Osteocyte (in vitro differentiated cells): ENCODE results near the gene TTLL8. TPM values are rescaled to one million over a fixed set of nuclear protein-coding genes. Genes with fewer than 3 reads are reported as not detected.

Source experiments
- DNase-seq: peaks from one replicate; pipeline ENCODE4 v3.0.0; 2021; ENCODE audit warnings: mixed read lengths; ENCODE audit not compliant: unreplicated experiment; ENCODE audit errors: extremely low spot score
- H3K27ac Mint-ChIP-seq: one replicate; pipeline ENCODE4 v1.8.0; 2021; ENCODE audit warnings: mild to moderate bottlenecking, mixed read lengths; ENCODE audit not compliant: unreplicated experiment
- H3K27me3 Mint-ChIP-seq: one replicate; pipeline ENCODE4 v1.8.0; 2021; ENCODE audit warnings: mixed read lengths; ENCODE audit not compliant: unreplicated experiment
- H3K36me3 Mint-ChIP-seq: one replicate; pipeline ENCODE4 v1.8.0; 2021; ENCODE audit warnings: mixed read lengths; ENCODE audit not compliant: unreplicated experiment
- H3K4me1 Mint-ChIP-seq: one replicate; pipeline ENCODE4 v1.8.0; 2021; ENCODE audit warnings: mixed read lengths; ENCODE audit not compliant: unreplicated experiment
- H3K4me3 Mint-ChIP-seq: one replicate; pipeline ENCODE4 v1.8.0; 2021; ENCODE audit warnings: mild to moderate bottlenecking, moderate library complexity, mixed read lengths; ENCODE audit not compliant: unreplicated experiment
- H3K9me3 Mint-ChIP-seq: one replicate; pipeline ENCODE4 v1.8.0; 2021; ENCODE audit warnings: mixed read lengths; ENCODE audit not compliant: unreplicated experiment
- total RNA-seq: library from RNA; stranded (reverse); gene quantifications from 2 replicates; pipeline ENCODE4 v1.2.1, GENCODE V29; 2021
- TF ChIP-seq, protein P1 (sequence below): fragments of 200-600 bp; sonication (generic); IDR thresholded peaks from 2 replicates; pipeline ENCODE4 v1.5.0; 2021; ENCODE audit warnings: antibody characterized with exemption, mild to moderate bottlenecking, moderate library complexity

TTLL8 gene
- total RNA-seq, 1 donor from 2014 or later = not detected

DNA sequence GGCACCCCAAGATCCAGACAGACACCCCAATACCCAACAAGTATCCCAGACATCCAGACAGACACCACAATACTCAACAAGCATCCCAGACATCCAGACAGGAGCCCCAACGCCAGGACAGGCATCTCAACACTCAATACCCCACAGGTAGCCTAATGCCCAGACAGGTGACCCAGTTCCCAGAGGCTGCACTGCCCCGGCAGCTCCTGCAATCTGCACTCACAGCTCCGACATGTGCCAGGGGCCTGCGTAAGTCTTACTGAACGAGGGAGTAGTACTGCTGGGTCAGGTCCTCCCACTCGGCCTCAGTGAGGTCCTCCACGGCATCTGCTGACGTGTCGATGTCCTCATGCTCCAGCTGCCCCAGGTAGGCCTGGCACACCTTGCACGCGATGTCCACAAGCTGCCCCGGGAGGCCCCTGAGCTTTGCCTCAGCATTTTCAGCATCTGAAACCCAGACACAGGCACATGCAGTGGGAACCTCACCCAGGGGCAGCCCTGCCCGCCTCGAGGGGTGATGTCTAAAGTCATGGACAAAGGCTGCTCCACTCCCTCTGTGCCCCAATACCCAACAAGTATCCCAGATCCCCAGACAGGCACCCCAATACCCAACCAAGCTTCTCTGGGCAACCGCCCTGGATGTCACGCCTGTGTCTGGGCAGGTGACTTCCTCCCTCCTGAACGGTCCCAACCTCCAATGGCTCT is 16.6 kb downstream of the TTLL8 start:
- no peak for DNase-seq
- H3K4me3 Mint-ChIP-seq = no peak overlapping the region

DNA sequence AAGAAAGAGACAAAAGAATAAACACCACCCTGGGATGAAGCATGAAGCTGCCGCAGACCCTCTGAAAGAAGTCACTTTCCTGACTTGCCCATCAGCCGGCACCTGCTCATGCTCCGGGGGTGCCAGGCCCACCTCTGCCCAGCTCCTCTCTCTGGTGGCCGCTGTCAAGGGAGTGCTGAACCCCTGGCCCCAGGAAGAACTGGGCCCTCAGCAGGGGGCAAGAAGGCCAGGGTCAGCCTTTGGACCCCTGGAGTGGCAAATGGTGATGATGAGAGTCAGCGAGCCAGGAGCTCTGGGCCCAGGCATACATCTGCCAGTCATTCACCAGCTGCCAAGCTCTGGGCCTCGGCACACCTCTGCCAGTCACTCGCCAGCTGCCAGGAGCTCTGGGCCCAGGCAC is 17.4 kb downstream of the TTLL8 start:
- DNase-seq = no peak
- H3K9me3 Mint-ChIP-seq = peaks cover 9% of the 10 kb centered on the region

More for the DNA sequence above, 16.6 kb downstream of the TTLL8 start:
- no peak overlapping the region for H3K27ac Mint-ChIP-seq
- TF ChIP-seq, protein P1, sequence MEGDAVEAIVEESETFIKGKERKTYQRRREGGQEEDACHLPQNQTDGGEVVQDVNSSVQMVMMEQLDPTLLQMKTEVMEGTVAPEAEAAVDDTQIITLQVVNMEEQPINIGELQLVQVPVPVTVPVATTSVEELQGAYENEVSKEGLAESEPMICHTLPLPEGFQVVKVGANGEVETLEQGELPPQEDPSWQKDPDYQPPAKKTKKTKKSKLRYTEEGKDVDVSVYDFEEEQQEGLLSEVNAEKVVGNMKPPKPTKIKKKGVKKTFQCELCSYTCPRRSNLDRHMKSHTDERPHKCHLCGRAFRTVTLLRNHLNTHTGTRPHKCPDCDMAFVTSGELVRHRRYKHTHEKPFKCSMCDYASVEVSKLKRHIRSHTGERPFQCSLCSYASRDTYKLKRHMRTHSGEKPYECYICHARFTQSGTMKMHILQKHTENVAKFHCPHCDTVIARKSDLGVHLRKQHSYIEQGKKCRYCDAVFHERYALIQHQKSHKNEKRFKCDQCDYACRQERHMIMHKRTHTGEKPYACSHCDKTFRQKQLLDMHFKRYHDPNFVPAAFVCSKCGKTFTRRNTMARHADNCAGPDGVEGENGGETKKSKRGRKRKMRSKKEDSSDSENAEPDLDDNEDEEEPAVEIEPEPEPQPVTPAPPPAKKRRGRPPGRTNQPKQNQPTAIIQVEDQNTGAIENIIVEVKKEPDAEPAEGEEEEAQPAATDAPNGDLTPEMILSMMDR = no peak
- H3K9me3 Mint-ChIP-seq = peaks cover 9% of the 10 kb centered on the region
- H3K27me3 Mint-ChIP-seq = peaks cover 13% of the 10 kb centered on the region
- no peaks in the 10 kb centered on the region for H3K4me1 Mint-ChIP-seq
- H3K36me3 Mint-ChIP-seq = no peaks in the 10 kb centered on the region

GRCh38 chr22:50039669-50040443 is 18.2 kb downstream of the TTLL8 start:
- H3K4me3 Mint-ChIP-seq = no peak overlapping the region
- DNase-seq = no peak
- no peaks in the 10 kb centered on the region for H3K4me1 Mint-ChIP-seq
- peaks cover 9% of the 10 kb centered on the region for H3K9me3 Mint-ChIP-seq
- no peaks in the 10 kb centered on the region for H3K36me3 Mint-ChIP-seq
- H3K27ac Mint-ChIP-seq = no peak overlapping the region
- TF ChIP-seq, protein P1 = no peak
- peaks cover 13% of the 10 kb centered on the region for H3K27me3 Mint-ChIP-seq

More for the DNA sequence above, 17.4 kb downstream of the TTLL8 start:
- H3K36me3 Mint-ChIP-seq = no peaks in the 10 kb centered on the region
- peaks cover 13% of the 10 kb centered on the region for H3K27me3 Mint-ChIP-seq
- no peak overlapping the region for H3K4me3 Mint-ChIP-seq
- no peaks in the 10 kb centered on the region for H3K4me1 Mint-ChIP-seq
- TF ChIP-seq, protein P1 = no peak
- no peak overlapping the region for H3K27ac Mint-ChIP-seq

- no peaks in the 10 kb centered on the region for H3K36me3 Mint-ChIP-seq
- peaks cover 4% of the 10 kb centered on the region for H3K9me3 Mint-ChIP-seq
- TF ChIP-seq, protein P1 = no peak
- H3K4me1 Mint-ChIP-seq = no peaks in the 10 kb centered on the region
- H3K4me3 Mint-ChIP-seq = no peak overlapping the region
- peaks cover 6% of the 10 kb centered on the region for H3K27me3 Mint-ChIP-seq
- no peak for DNase-seq
- no peak overlapping the region for H3K27ac Mint-ChIP-seq
These were observed 21.9 kb downstream of the TTLL8 start for GRCh38 chr22:50035976-50036724.
